ENCODE results near the gene SH3D19.
A peak's percentile ranks its signal among the peaks of the same experiment; 100 is the strongest.

SH3D19 gene, protein sequence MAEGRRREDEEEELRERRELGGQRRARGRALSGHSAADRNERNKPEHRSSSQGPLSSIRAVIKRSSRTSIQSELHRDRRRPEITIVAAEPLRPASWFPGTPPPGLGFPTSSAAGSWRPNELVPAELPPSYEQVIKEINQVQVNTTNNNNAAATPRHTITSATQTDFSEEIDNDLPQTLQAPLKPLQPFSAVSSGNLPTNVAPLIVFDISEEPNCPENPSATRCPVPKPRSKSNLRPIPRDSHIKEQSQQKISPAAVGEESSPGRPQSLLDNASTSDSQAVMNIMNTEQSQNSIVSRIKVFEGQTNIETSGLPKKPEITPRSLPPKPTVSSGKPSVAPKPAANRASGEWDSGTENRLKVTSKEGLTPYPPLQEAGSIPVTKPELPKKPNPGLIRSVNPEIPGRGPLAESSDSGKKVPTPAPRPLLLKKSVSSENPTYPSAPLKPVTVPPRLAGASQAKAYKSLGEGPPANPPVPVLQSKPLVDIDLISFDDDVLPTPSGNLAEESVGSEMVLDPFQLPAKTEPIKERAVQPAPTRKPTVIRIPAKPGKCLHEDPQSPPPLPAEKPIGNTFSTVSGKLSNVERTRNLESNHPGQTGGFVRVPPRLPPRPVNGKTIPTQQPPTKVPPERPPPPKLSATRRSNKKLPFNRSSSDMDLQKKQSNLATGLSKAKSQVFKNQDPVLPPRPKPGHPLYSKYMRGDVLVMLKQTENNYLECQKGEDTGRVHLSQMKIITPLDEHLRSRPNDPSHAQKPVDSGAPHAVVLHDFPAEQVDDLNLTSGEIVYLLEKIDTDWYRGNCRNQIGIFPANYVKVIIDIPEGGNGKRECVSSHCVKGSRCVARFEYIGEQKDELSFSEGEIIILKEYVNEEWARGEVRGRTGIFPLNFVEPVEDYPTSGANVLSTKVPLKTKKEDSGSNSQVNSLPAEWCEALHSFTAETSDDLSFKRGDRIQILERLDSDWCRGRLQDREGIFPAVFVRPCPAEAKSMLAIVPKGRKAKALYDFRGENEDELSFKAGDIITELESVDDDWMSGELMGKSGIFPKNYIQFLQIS

DNA sequence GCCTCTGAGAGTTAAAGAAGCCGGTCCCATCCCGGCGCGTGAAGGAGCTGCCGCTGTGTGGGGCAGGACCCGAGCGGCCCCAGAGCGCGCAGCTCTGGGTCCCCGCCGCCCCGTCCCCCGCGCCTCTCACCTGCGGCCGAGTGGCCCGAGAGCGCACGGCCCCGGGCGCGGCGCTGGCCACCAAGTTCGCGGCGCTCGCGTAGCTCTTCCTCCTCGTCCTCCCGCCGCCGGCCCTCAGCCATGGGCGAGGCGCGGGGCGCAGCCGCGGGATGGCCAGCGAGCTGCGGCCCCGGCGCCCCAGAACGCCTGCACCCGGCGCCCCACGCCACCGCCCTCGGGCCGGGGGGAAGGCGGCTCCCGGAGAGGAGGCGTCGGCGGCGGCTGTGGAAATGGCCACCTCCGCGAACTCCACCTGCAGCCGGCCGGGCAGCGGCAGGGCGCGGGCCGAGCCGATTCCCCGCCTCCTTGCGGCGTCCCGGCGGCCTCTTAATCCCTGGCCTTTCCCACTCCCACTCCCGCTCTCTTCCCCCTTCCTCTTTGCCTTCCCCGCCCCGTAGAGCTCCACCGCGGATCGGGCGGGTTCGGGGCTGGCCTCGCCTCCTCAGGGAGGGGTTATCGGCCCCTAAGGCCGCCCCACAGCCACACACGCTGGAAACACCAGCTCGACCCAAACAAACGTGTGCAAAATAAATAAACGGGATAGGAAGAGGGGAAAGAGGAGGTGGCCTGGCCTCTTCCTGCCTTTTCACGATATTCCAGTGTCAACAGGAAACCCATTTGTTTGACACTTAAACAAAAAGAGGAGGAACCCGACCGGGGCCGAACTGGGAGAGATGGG, at the start of gene SH3D19:
Gene SH3D19 (minus strand): TSS at position 495 of the 838 bp plus-strand sequence. CDS start 253 bp downstream, at position 242.
- no peak for DNase-seq

DNA sequence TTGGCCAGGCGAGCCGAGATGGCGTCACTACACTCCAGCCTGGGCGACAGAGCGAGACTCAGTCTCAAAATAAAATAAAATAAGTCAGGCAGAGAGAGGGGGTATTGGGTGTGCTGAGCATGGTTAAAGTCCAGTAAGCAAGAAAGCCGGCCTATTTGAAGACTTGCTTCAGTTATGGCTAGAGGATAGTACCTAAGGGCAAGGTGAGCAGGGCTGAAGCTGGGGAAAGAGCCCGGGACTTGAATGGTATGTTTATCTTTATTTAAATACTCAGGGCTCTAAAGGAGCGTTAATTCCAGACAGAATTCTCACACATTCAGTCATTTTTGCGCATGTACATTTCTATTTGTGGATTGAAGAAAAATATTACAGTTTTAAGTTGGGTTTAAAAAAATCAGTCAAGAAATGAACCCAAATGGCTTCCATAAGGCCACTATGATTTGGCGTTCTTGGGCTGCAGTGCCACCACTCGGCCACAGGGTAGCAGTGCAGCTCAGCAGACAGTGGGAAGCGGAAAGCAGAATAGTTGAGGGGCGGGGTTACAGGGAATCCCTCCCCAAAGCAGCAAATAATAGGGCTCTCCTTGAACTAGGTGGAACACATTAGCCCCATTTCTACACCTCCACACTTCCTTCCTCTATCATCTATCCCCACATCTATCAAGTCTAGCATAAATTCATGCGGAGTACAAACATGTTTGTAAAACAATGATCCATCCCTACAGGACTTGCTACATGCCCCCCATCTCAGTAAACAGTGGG, 37.2 kb upstream of the SH3D19 start:
- peak; percentile 10 for DNase-seq

DNA sequence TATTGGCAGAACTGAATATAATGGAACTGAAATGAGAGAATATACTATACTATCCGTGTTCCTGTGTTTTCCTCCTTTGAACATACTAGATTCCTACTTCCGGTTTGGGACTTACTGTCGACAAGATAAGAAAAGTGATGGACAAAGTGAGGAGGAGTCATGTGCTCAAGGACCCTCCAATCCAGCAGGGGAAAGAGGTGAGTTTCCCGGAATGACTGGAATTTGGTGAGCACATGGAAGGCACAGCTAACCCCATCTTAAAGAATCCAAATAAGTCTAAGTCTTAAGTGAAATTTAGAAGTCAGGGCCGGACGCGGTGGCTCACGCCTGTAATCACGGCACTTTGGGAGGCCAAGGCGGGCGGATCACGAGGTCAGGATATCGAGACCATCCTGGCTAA, 36.6 kb upstream of the SH3D19 start:
- DNase-seq = no peak

DNA sequence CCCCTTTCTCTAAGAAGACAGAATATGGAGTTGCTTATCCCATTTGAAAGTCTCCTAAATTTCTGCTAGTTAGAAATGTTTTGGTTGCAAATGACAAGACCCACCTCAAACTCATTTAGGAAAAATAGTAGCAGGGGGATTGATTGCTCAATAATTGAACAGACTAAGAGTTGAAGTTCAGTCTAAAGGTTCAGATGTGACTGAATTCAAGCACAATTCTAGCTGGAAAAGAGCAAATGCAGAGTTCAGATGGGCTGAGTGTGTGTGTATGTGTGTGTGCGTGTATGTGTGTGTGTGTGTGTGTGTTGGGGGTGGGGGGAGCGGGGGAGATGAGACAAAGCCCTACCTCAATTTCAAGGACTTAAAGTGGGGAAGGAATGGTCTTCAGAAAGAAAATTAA, 35.7 kb upstream of the SH3D19 start:
- DNase-seq = no peak

DNA sequence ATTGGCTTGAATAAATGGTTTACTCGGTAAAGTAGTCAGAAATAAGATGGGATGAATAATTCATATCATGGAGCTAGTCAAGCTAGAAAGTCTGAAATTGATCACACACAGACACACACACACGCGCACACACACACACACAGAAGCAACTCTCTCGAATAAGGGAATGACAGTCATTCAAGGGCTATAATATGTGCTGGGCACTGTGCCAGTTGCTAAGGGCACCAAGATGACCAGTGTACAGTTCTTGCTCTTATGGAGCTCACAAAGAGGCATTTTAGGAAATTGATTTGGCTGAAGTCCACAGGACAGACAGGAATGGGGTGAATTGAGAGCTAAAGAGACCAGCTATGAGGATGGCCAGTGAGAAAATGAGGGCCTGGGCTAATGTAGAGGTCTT, 34.2 kb upstream of the SH3D19 start:
- no peak for DNase-seq

DNA sequence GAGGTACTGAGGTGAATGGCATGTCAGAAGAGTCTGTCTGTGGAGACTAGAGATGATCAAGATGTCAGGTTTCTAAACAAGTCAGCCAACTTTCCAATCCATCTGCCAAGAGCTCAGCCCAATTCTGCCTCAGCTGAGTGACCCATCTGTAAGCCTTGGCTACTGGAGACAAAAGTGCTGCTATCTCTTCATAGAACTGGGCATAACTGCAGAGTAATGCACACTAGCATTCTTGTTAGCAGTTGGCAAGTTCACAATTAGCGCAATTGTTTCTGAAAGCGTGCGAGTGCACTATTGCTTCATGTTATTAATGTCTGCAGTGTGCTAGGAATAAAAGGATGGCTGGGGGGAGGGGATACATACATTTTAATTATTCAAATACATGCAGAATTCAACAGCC, 32.9 kb upstream of the SH3D19 start:
- DNase-seq = no peak

DNA sequence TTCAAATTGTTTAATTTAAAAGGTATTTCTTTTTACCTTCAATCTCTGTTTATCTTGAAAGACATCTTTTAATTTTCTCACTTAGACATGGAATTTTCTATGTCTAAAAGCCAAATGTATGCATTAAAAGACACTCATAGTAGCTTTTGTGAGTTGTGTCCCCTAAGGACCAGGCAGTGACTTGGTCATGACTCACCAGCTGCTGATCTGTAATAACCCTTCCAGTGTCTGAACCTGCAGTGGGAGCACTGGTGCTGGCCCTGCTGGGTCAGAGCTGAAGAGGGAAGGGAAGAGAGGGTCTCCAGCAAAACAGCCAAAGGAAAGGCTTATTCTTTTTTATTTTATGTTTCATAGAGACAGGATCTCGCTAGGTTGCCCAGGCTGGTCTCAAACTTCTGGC, 31.1 kb upstream of the SH3D19 start:
- DNase-seq = no peak

DNA sequence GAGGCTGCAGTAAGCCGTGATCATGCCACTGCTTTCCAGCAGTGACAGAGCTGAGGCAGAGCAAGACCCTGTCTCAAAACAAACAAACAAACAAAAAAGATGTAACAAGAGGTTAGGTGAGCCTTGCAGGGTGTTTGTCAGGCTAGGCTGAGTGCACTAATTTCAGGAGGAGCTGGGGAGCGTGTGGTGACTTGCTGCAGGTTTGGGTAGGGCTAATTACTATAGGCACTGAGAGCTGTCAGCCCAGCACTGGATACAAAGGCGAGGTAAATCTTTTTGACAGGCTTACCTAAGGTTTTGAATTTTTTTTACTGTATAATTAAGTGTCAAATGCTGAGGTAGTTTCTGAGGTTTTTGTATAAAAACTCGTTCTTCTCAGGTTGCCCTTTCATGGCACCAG, 29.8 kb upstream of the SH3D19 start:
- no peak for DNase-seq

DNA sequence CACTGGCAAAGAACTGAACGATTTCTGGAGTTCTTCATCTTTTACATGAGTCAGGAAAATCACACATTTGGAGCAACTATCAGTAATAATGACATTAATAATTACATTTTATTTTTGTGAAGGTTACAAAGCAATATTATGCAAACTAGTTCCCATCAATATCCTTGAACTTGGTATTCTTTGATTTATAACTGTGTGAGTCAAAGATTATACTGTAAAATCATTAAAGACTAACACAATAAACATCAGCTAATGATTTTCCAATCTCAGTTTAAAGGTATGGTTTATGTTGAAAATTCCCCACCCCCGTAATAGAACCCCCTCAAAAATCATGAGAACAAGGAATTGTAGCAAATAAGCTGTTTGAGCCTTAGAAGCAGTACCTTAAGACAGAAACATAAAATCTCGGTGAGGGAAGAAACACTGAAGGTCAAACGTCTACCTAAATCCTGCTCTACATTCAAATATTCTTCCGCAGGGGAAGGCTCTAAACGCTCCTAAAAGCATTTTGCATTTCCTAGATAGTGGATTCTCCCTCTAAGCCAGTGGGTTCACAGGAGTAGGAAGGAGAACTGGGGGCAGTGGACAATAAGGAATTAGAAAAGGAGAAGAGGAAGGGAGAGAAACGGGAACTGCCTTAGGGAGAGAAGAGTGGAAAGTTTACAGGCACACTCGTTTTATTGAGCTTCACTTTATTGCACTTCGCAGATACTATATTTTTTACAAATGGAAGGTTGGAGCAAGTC, 22.3 kb upstream of the SH3D19 start:
- DNase-seq = no peak

DNA sequence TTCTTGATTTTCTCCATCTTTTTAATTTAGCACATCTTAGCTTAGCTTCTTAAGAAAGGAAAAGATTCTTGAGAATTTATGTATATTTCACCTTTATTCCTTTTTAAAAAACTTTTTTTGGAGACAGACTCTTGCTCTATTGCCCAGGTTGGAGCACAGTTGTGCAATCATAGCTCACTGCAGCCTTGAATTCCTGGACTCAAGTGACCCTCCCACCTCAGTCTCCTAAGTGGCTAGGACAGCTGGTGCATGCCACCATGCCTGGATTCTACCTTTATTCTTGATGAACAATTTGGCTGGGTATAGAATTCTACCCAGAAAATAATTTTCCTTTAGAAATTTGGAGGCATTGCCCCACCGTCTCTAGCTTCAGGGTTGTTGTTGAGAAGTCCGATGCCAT, 19.5 kb upstream of the SH3D19 start:
- DNase-seq = no peak

DNA sequence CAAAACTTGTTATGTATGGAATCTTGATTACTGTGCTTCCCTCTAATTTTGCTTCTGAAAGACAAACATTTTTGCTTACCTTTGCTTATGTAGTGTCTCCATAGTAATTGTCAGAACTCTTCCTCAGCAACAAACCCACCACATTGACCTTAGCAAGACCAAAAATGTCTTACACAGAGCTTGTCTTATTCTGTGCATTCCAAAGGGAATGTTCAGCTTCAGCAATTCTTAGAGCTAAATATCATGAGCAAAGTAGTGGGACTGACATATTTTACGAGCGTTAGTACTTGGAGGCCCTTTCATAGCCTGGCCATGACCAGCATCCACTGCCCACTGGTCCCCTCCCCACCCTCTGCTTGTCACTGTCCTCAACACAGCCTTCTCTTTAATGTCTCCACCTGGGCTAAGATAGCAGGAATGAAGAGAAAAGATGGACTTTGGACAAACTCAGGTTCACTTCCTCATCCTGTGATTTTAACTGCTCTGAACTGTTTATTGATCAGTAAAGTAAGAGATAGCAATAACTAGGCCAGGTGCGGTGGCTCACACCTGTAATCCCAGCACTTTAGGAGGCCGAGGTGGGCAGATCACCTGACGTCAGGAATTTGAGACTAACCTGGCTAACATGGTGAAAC, 15.5 kb upstream of the SH3D19 start:
- no peak for DNase-seq

DNA sequence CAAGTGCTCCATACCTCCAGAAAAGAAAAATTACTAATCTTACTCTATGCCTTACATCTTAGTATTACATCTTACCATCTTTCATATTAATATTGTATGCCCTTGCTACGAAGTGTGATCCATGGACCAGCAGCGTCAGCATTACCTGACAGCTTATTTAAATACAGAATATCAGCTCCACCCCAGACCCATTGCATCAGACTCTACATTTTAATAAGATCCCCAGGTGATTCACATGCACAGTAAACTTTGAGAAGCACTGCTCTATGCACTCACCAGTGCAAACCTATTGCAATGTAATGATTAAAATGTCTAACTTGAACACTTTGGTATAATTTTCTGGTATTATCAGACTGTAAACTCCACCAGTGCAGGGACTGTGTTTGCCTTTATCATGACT, 14.1 kb upstream of the SH3D19 start:
- DNase-seq = no peak

DNA sequence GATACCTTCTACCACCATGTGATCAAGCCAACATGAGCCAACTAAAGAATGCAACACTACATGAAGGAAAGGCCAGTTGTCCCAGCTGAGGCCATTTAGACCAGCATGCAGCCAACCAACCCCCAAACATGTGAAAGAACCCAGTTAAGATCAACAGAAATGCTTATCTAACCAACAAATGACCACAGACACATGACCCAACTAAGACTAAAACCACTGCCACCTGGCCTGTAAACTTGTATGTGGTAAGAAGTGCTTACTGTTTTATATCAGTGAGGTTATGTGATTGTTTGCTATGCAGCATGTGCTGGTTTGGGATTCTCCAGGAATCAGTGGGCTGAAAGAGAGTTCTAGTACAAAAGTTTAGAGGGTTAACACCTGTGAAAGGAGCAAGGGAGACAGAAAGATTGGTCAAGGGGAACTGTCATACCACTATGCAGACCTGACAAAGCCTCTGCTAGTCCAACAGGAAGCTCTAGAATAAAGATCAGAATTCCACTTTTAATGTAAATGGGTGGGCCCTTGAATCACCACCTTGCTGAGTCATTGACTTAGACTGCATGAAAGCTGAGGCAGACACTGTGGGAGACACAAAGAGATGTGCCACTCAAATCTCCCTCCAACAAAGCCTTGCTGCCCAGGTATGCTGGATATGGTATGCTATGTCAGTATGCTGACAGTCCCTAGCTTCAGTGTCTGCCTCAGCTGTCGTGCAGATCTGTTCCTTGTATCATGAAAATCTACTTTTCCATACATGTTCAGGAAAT, 6.1 kb upstream of the SH3D19 start:
- DNase-seq = no peak

DNA sequence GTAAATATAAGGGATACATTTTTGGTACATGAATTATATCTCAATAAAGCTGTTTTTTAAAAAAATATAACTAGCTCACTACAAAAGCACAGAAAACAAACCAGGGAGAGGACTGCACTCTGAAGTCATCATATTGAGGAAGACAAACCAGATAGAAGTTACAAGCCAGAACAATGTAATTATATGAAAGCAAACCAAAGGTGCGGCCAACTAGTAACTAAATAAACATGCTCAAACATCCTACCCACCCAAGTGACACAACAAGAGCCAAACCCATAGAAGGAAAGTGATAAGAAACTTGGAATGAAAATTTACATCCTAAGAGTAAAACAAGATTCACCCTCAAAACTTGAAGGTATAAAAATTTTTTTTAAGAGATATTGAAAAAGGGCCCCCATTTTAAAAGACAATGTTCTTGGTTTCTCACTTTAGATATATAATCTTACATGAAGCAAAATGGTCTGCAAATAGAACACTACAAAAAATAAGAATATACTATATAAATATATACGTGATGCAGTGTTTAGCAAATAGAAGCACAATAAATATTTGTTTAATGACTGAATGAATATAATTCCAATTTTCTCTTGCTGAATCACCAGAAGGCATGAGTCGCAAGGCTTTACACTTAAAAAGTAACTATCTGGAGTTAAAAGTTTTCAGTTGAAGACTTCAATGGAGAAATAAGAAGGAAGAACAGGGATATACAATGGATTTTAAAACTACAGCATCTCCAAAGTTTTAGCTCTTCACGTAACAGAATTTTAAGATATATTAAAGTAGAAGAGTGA, 4.0 kb upstream of the SH3D19 start:
- no peak for DNase-seq

DNA sequence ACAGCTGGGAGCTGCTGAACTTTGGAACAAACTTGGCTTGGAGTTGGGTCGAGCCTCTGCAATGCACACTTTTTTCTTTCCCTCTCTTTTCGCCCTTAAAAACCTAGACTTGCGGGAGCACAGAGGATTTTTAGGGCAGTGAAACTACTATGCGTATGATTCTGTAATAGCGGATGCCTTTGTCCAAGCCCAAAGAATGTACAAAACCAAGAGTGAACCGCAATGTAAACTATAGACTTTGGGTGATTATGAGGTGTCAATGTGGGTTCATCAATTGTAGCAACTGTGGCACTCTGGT, 493 bp upstream of the SH3D19 start:
- no peak for DNase-seq

DNA sequence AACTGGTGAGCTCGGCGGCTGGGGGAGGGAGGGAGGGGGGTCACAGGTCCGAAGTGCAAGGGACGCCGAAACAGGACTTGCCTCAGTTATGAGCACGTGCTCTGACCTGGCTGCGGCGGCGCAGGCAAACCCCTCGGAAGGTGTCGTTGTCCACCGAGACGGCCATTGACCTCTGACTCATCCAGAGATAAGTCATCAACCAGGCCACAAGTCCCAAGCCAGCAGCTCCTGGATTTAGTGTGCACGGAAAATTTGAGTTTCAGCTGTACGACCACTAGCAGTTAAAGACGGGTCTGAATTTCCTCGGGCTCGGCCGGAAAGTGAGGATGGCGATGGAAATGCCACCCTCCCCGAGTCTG, 674 bp downstream of the SH3D19 start:
- no peak for DNase-seq

DNA sequence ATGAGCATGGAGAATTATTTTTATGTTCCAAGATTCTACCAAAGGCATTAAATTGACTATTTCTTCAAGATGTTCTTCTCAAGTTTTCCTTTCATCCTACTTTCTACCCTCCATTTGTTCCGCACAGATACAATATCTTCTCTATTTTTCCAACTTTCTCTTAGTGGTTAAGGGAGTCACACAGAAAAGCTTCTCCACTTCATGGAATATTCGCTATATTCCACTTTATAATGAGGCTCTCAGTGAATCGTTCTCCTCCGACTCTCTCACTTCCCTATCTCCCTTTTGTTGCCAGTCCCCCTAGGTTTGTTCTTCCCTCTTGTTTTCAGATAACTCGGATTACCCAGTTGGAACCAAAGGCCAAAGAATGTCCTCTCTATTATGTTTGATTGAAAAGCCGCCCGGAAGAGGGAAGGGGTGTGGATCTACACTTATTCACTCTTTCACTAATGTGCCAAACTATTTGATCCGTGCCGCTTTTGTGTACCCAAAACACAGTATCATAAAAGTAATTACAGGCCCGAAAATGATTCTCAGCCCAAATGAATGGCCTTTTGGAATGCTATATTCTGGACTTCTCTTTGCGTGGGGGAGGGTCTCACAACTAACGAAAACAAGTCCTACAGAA, 1.2 kb downstream of the SH3D19 start:
- no peak for DNase-seq

DNA sequence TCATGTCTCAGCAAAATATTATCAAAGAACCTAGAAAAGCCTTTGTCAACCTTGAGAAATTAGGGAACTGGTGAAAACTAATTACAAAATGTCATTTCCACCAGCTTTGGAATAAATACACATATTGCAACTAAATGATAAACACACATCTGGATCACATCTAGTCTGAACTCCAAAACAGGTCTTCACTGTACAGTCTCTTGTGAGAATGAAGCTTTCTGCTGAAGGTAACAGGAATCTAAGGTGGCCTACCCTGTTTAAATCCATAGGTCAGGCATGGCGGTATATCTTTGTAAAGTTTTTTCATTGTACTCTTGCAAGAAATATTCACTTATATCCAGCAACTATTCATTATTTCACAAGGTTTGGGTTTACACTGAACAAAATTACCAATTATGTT, 1.7 kb downstream of the SH3D19 start:
- DNase-seq = no peak

DNA sequence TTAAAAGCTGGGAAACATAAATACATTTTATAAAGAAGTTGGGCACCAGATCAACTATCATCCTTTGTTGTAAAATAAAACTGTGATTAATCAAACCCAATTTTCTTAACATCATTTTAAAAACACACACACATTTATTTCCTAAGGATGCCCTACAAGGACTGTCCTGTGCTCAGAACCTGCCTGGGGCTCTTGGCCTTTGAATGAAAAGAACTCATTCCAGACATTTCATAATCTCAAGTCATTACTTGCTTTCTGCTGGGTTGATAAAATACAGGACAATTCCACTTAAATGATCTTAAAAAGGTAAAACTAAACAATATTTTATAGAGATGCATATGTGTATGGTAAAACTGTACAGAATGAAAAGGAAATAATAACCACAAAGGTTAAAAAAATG, 2.8 kb downstream of the SH3D19 start:
- DNase-seq = no peak
